Hepatocyte (in vitro differentiated cells): ENCODE measurements around the gene ARFGAP2.

ENCODE experiments used
- CTCF ChIP-seq: fragments of 200-600 bp; sonication (generic); IDR thresholded peaks from 2 replicates; pipeline ENCODE4 v1.5.1; 2016; ENCODE audit warnings: antibody characterized with exemption, mild to moderate bottlenecking; ENCODE audit not compliant: poor library complexity
- EZH2 ChIP-seq: fragments of 200-600 bp; sonication (generic); IDR thresholded peaks from 2 replicates; pipeline ENCODE4 v1.6.1; 2016; ENCODE audit warnings: antibody characterized with exemption, mild to moderate bottlenecking, borderline replicate concordance
- EZH2phosphoT487 ChIP-seq: fragments of 200-600 bp; sonication (generic); IDR thresholded peaks from one replicate; pipeline ENCODE4 v1.6.1; 2018; ENCODE audit warnings: antibody characterized with exemption, mild to moderate bottlenecking, low read depth, moderate library complexity; ENCODE audit not compliant: unreplicated experiment, severe bottlenecking

- TF ChIP-seq CTCF: no peak
- TF ChIP-seq EZH2phosphoT487: no peak
- no peak for TF ChIP-seq EZH2
These were observed 28.4 kb downstream of the ARFGAP2 start for GRCh38 chr11:47148270-47148669.
